ENCODE data around the gene NT5E. TPM values are rescaled to one million over a fixed set of nuclear protein-coding genes. Genes with fewer than 3 reads are reported as not detected.

The NT5E gene
- total RNA-seq, 1 donor from 2014 or later = 15.4 TPM

- H3K4me3 Mint-ChIP-seq (ENCODE audit: low read depth) = no peak overlapping the region
- H3K27ac Mint-ChIP-seq = no peak overlapping the region
- no peak for DNase-seq (ENCODE audit: low spot score)
- no peaks in the 10 kb centered on the region for H3K36me3 Mint-ChIP-seq (ENCODE audit: low read depth)
- peaks cover 5% of the 10 kb centered on the region for H3K27me3 Mint-ChIP-seq (ENCODE audit: low read depth)
- H3K9me3 Mint-ChIP-seq = no peaks in the 10 kb centered on the region
- intact Hi-C loops (cut with micrococcal nuclease) = no loop called here
- peaks cover 40% of the 10 kb centered on the region for H3K4me1 Mint-ChIP-seq (ENCODE audit: low read depth)
These were observed 41.8 kb upstream of the NT5E start for GRCh38 chr6:85408039-85408438.

- Mint-ChIP-seq H3K27ac (no peak overlapping the region), H3K4me1 (ENCODE audit: low read depth) (peaks cover 21% of the 10 kb centered on the region), H3K27me3 (ENCODE audit: low read depth) (peaks cover 5% of the 10 kb centered on the region), H3K4me3 (ENCODE audit: low read depth) (no peak overlapping the region), H3K9me3 (peaks cover 6% of the 10 kb centered on the region), H3K36me3 (ENCODE audit: low read depth) (no peaks in the 10 kb centered on the region)
- intact Hi-C loops (cut with micrococcal nuclease) = no loop called here
- DNase-seq (ENCODE audit: low spot score) = no peak
These were observed 36.9 kb upstream of the NT5E start for GRCh38 chr6:85412911-85413430.

- Mint-ChIP-seq H3K4me3 (ENCODE audit: low read depth) (no peak overlapping the region), H3K27me3 (ENCODE audit: low read depth) (peaks cover 5% of the 10 kb centered on the region), H3K4me1 (ENCODE audit: low read depth) (peaks cover 36% of the 10 kb centered on the region), H3K36me3 (ENCODE audit: low read depth) (no peaks in the 10 kb centered on the region), H3K9me3 (peaks cover 6% of the 10 kb centered on the region), H3K27ac (peak overlapping the region; percentile 21)
- intact Hi-C loops (cut with micrococcal nuclease) = loop anchor here (1.0 to 2.0 kb wide), 4 partner anchors 13 to 55 kb away; partner anchors contain the start of gene NT5E
- DNase-seq (ENCODE audit: low spot score) = no peak
These were observed 33.8 kb upstream of the NT5E start for GRCh38 chr6:85416049-85416448.

GRCh38 chr6:85416766-85417165, 33.1 kb upstream of the NT5E start:
- H3K4me1 Mint-ChIP-seq (ENCODE audit: low read depth) = peaks cover 36% of the 10 kb centered on the region

GRCh38 chr6:85417336-85417735, 32.5 kb upstream of the NT5E start:
- Mint-ChIP-seq H3K9me3 (peaks cover 6% of the 10 kb centered on the region), H3K27ac (no peak overlapping the region), H3K36me3 (ENCODE audit: low read depth) (no peaks in the 10 kb centered on the region), H3K27me3 (ENCODE audit: low read depth) (peaks cover 6% of the 10 kb centered on the region), H3K4me1 (ENCODE audit: low read depth) (peaks cover 37% of the 10 kb centered on the region), H3K4me3 (ENCODE audit: low read depth) (no peak overlapping the region)
- no peak for DNase-seq (ENCODE audit: low spot score)
- intact Hi-C loops (cut with micrococcal nuclease) = loop anchor here (2.0 kb wide), 1 partner anchor 15 kb away; no protein-coding TSS in a partner anchor

More at GRCh38 chr6:85416766-85417165, 33.1 kb upstream of the NT5E start:
- intact Hi-C loops (cut with micrococcal nuclease) = loop anchor here (1.0 to 2.0 kb wide), 4 partner anchors 14 to 55 kb away; partner anchors contain the start of gene NT5E
- Mint-ChIP-seq H3K27ac (peak overlapping the region; percentile 3), H3K4me3 (ENCODE audit: low read depth) (no peak overlapping the region), H3K9me3 (peaks cover 6% of the 10 kb centered on the region), H3K27me3 (ENCODE audit: low read depth) (peaks cover 3% of the 10 kb centered on the region), H3K36me3 (ENCODE audit: low read depth) (no peaks in the 10 kb centered on the region)
- DNase-seq (ENCODE audit: low spot score) = no peak

- Mint-ChIP-seq H3K27ac (no peak overlapping the region), H3K36me3 (ENCODE audit: low read depth) (no peaks in the 10 kb centered on the region), H3K9me3 (peaks cover 6% of the 10 kb centered on the region), H3K27me3 (ENCODE audit: low read depth) (peaks cover 3% of the 10 kb centered on the region), H3K4me1 (ENCODE audit: low read depth) (peaks cover 37% of the 10 kb centered on the region), H3K4me3 (ENCODE audit: low read depth) (no peak overlapping the region)
- DNase-seq (ENCODE audit: low spot score) = no peak
- intact Hi-C loops (cut with micrococcal nuclease) = no loop called here
These were observed 31.8 kb upstream of the NT5E start for GRCh38 chr6:85418059-85418458.

GRCh38 chr6:85419046-85419759, 30.7 kb upstream of the NT5E start:
- Mint-ChIP-seq H3K4me1 (ENCODE audit: low read depth) (peaks cover 37% of the 10 kb centered on the region), H3K9me3 (peaks cover 6% of the 10 kb centered on the region), H3K27ac (no peak overlapping the region), H3K36me3 (ENCODE audit: low read depth) (no peaks in the 10 kb centered on the region), H3K27me3 (ENCODE audit: low read depth) (peaks cover 3% of the 10 kb centered on the region), H3K4me3 (ENCODE audit: low read depth) (no peak overlapping the region)
- intact Hi-C loops (cut with micrococcal nuclease) = no loop called here
- no peak for DNase-seq (ENCODE audit: low spot score)

- H3K27ac Mint-ChIP-seq = no peak overlapping the region
- no peak for DNase-seq (ENCODE audit: low spot score)
- no peaks in the 10 kb centered on the region for H3K36me3 Mint-ChIP-seq (ENCODE audit: low read depth)
- H3K9me3 Mint-ChIP-seq = peaks cover 15% of the 10 kb centered on the region
- no peak overlapping the region for H3K4me3 Mint-ChIP-seq (ENCODE audit: low read depth)
- peaks cover 36% of the 10 kb centered on the region for H3K4me1 Mint-ChIP-seq (ENCODE audit: low read depth)
- intact Hi-C loops (cut with micrococcal nuclease) = no loop called here
- peaks cover 3% of the 10 kb centered on the region for H3K27me3 Mint-ChIP-seq (ENCODE audit: low read depth)
These were observed 29.3 kb upstream of the NT5E start for GRCh38 chr6:85420551-85420950.

- Mint-ChIP-seq H3K36me3 (ENCODE audit: low read depth) (no peaks in the 10 kb centered on the region), H3K27me3 (ENCODE audit: low read depth) (peaks cover 3% of the 10 kb centered on the region), H3K4me1 (ENCODE audit: low read depth) (peaks cover 31% of the 10 kb centered on the region)
These were observed 28.7 kb upstream of the NT5E start for GRCh38 chr6:85421181-85421580.

GRCh38 chr6:85421972-85422371, 27.9 kb upstream of the NT5E start:
- Mint-ChIP-seq H3K36me3 (ENCODE audit: low read depth) (no peaks in the 10 kb centered on the region), H3K4me1 (ENCODE audit: low read depth) (peaks cover 23% of the 10 kb centered on the region), H3K27me3 (ENCODE audit: low read depth) (peaks cover 7% of the 10 kb centered on the region), H3K9me3 (peaks cover 23% of the 10 kb centered on the region), H3K27ac (no peak overlapping the region), H3K4me3 (ENCODE audit: low read depth) (no peak overlapping the region)
- intact Hi-C loops (cut with micrococcal nuclease) = no loop called here
- no peak for DNase-seq (ENCODE audit: low spot score)

More at GRCh38 chr6:85421181-85421580, 28.7 kb upstream of the NT5E start:
- Mint-ChIP-seq H3K27ac (no peak overlapping the region), H3K9me3 (peaks cover 20% of the 10 kb centered on the region), H3K4me3 (ENCODE audit: low read depth) (no peak overlapping the region)
- no peak for DNase-seq (ENCODE audit: low spot score)
- intact Hi-C loops (cut with micrococcal nuclease) = no loop called here

- Mint-ChIP-seq H3K9me3 (peaks cover 27% of the 10 kb centered on the region), H3K27me3 (ENCODE audit: low read depth) (peaks cover 8% of the 10 kb centered on the region), H3K36me3 (ENCODE audit: low read depth) (no peaks in the 10 kb centered on the region), H3K4me3 (ENCODE audit: low read depth) (no peak overlapping the region), H3K4me1 (ENCODE audit: low read depth) (peaks cover 20% of the 10 kb centered on the region), H3K27ac (no peak overlapping the region)
- intact Hi-C loops (cut with micrococcal nuclease) = no loop called here
- no peak for DNase-seq (ENCODE audit: low spot score)
These were observed 26.9 kb upstream of the NT5E start for GRCh38 chr6:85422996-85423395.

- H3K27ac Mint-ChIP-seq = no peak overlapping the region
- H3K4me3 Mint-ChIP-seq (ENCODE audit: low read depth) = no peak overlapping the region
- intact Hi-C loops (cut with micrococcal nuclease) = no loop called here
- H3K9me3 Mint-ChIP-seq = peaks cover 30% of the 10 kb centered on the region
- DNase-seq (ENCODE audit: low spot score) = no peak
- no peaks in the 10 kb centered on the region for H3K36me3 Mint-ChIP-seq (ENCODE audit: low read depth)
- H3K4me1 Mint-ChIP-seq (ENCODE audit: low read depth) = peaks cover 5% of the 10 kb centered on the region
- peaks cover 13% of the 10 kb centered on the region for H3K27me3 Mint-ChIP-seq (ENCODE audit: low read depth)
These were observed 24.9 kb upstream of the NT5E start for GRCh38 chr6:85424981-85425380.

GRCh38 chr6:85425997-85426396, 23.9 kb upstream of the NT5E start:
- Mint-ChIP-seq H3K4me3 (ENCODE audit: low read depth) (no peak overlapping the region), H3K9me3 (peaks cover 30% of the 10 kb centered on the region), H3K27ac (no peak overlapping the region), H3K36me3 (ENCODE audit: low read depth) (no peaks in the 10 kb centered on the region), H3K27me3 (ENCODE audit: low read depth) (peaks cover 13% of the 10 kb centered on the region), H3K4me1 (ENCODE audit: low read depth) (peaks cover 5% of the 10 kb centered on the region)
- intact Hi-C loops (cut with micrococcal nuclease) = no loop called here
- no peak for DNase-seq (ENCODE audit: low spot score)
